Measurements from ENCODE around the gene PRRX2.
"Not testable (repeated sequence)": the region's sequence is repeated elsewhere in the genome, so short reads cannot be mapped to it uniquely, and the experiment has no call there.

The PRRX2 gene

DNA sequence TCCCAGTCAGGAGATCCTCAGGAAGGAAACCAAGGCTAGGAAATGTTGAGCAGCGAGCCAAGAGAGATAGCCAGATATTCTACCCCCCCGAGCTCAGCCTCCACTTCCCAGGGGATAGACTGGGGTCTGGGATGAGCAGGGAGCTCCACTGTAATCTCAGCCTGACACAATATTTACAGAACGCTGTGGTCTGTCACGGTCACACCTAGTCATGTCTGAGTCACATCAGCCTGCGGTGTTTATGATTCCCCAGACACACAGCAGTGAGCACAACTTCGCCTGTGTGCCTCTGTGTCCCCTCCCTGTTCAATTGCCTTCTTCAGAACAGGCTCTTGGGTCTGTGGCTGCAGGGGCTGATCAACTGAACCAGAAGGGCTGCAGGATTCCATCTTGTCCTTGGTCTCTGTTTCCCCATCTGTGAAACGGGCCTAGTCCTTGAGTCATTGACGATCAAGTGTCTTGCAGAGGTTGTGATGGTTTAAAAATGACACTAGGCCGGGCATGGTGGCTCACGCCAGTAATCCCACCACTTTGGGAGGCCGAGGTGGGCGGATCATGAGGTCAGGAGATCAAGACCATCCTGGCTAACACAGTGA lies 8.6 kb upstream of the PRRX2 start:
- Histone ChIP-seq H3F3A (ENCODE audit: insufficient read depth, low read length) (no peaks in the 10 kb centered on the region), H3K9ac (ENCODE audit: low read length) (no peak overlapping the region), H3K36me3 (ENCODE audit: insufficient read depth, low read length) (no peaks in the 10 kb centered on the region), H3K27me3 (ENCODE audit: insufficient read depth, low read length) (0 out of 2 replicates have a peak, but pooled peaks cover 3% of the 10 kb centered on the region), H3K4me2 (ENCODE audit: low read length) (no peak overlapping the region), H3K27ac (ENCODE audit: low read depth, low read length, poor library complexity, severe bottlenecking) (no peak overlapping the region), H3K9me2 (ENCODE audit: low read depth, low read length) (no peaks in the 10 kb centered on the region), H3K4me3 (ENCODE audit: low read depth, low read length, poor library complexity, severe bottlenecking) (no peak overlapping the region), H3K4me1 (ENCODE audit: insufficient read depth, low read length, severe bottlenecking) (no peaks in the 10 kb centered on the region), H2AFZ (ENCODE audit: low read length) (no peak overlapping the region), H3K79me2 (ENCODE audit: insufficient read depth, low read length) (no peaks in the 10 kb centered on the region), H4K20me1 (ENCODE audit: insufficient read depth, low read length) (no peaks in the 10 kb centered on the region), H3K9me3 (ENCODE audit: low read length) (no peaks in the 10 kb centered on the region)
- TF ChIP-seq EZH2 (IDR thresholded peaks at IDR 0.05; ENCODE audit: borderline replicate concordance, low read length): no peak
- TF ChIP-seq, protein P1, sequence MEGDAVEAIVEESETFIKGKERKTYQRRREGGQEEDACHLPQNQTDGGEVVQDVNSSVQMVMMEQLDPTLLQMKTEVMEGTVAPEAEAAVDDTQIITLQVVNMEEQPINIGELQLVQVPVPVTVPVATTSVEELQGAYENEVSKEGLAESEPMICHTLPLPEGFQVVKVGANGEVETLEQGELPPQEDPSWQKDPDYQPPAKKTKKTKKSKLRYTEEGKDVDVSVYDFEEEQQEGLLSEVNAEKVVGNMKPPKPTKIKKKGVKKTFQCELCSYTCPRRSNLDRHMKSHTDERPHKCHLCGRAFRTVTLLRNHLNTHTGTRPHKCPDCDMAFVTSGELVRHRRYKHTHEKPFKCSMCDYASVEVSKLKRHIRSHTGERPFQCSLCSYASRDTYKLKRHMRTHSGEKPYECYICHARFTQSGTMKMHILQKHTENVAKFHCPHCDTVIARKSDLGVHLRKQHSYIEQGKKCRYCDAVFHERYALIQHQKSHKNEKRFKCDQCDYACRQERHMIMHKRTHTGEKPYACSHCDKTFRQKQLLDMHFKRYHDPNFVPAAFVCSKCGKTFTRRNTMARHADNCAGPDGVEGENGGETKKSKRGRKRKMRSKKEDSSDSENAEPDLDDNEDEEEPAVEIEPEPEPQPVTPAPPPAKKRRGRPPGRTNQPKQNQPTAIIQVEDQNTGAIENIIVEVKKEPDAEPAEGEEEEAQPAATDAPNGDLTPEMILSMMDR (IDR thresholded peaks at IDR 0.05; ENCODE audit: low read length): no peak

DNA sequence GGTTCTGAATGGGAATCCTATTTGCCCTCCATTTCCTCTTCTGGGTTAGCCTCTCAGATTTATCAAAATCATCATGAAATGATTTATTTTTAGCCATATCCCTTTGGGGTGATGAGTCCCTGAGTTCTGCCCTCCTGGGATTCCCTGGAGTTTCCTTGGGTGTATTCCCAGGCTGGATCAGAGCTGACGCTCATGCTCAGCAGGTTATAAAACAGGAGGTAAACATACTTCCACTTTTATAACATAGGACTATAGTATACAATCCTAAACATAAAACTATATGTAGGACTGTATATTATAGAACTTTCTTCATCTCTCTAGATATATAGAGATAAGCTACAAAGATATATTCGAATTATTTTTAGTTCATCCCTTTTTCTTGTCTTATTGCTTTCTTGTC lies 4.4 kb upstream of the PRRX2 start:
- no peaks in the 10 kb centered on the region for H3K4me1 ChIP-seq (ENCODE audit: insufficient read depth, low read length, severe bottlenecking)
- no peak overlapping the region for H2AFZ ChIP-seq (ENCODE audit: low read length)
- no peaks in the 10 kb centered on the region for H3K36me3 ChIP-seq (ENCODE audit: insufficient read depth, low read length)
- no peaks in the 10 kb centered on the region for H3K79me2 ChIP-seq (ENCODE audit: insufficient read depth, low read length)
- H3K27me3 ChIP-seq (ENCODE audit: insufficient read depth, low read length): peaks cover 6% of the 10 kb centered on the region; the same call in 1 of the 2 replicates
- H3F3A ChIP-seq (ENCODE audit: insufficient read depth, low read length): no peaks in the 10 kb centered on the region
- H3K9me3 ChIP-seq (ENCODE audit: low read length): no peaks in the 10 kb centered on the region
- TF ChIP-seq, protein P1 (IDR thresholded peaks at IDR 0.05; ENCODE audit: low read length): no peak
- no peak overlapping the region for H3K9ac ChIP-seq (ENCODE audit: low read length)
- H3K27ac ChIP-seq (ENCODE audit: low read depth, low read length, poor library complexity, severe bottlenecking): no peak overlapping the region
- no peak overlapping the region for H3K4me2 ChIP-seq (ENCODE audit: low read length)
- no peak overlapping the region for H3K4me3 ChIP-seq (ENCODE audit: low read depth, low read length, poor library complexity, severe bottlenecking)
- no peaks in the 10 kb centered on the region for H3K9me2 ChIP-seq (ENCODE audit: low read depth, low read length)
- no peaks in the 10 kb centered on the region for H4K20me1 ChIP-seq (ENCODE audit: insufficient read depth, low read length)

DNA sequence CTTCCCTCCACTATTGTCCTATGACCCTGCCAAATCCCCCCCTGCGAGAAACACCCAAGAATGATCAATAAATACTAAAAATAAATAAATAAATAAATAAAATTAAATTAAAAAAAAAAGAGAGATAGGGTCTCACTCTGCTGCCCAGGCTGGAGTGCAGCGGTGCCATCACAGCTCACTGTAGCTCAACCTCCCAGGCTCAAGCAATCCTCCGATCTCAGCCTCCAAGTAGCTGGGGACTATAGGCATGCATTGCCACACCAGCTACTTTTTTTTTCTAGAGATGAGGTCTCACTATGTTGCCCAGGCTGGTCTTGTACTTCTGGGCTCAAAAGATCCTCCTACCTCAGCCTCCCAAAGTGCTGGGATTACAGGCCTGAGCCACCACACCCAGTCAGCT lies 3.2 kb upstream of the PRRX2 start:
- H3K4me1 ChIP-seq (ENCODE audit: insufficient read depth, low read length, severe bottlenecking); H3K9me2 ChIP-seq (ENCODE audit: low read depth, low read length); H3K79me2 ChIP-seq (ENCODE audit: insufficient read depth, low read length); H3F3A ChIP-seq (ENCODE audit: insufficient read depth, low read length); H3K27me3 ChIP-seq (ENCODE audit: insufficient read depth, low read length); H3K9ac ChIP-seq (ENCODE audit: low read length); H4K20me1 ChIP-seq (ENCODE audit: insufficient read depth, low read length); H2AFZ ChIP-seq (ENCODE audit: low read length); H3K4me3 ChIP-seq (ENCODE audit: low read depth, low read length, poor library complexity, severe bottlenecking); H3K4me2 ChIP-seq (ENCODE audit: low read length); H3K36me3 ChIP-seq (ENCODE audit: insufficient read depth, low read length); H3K9me3 ChIP-seq (ENCODE audit: low read length); H3K27ac ChIP-seq (ENCODE audit: low read depth, low read length, poor library complexity, severe bottlenecking): not testable (repeated sequence)

DNA sequence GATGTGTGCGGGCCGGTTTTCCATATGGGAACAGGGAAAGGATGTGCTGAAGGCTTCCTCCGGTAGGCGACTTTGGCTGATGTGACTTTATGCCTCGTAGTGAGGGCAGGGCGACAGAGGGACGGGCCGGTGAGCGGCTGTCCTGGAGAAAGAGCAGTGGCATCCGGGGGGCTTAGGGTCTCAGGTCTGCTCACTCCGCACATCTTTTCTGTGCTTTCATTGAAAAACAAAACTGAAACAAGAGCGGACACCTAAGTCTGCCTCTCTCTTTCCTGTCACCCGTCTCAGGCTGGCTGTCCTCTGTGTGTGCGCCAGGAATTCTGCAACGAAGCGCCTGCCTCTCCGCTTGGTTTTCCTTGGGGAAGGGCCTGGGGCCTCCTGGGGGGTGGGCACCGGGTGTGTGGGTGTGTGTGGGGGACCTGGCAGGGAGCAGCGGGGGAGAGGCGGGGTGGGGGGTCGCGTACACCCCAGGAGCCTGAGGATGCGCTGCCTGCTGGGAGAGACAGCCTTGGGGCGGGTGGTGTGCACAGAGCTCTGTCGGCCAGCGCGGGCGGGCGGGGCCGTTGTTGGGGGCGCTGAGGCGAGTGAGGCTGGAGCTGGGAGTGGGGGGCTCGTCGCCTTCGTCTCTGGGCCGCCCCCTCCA lies 580 bp upstream of the PRRX2 start:
- H3K9me2 ChIP-seq (ENCODE audit: low read depth, low read length): no peaks in the 10 kb centered on the region
- H3K4me3 ChIP-seq (ENCODE audit: low read depth, low read length, poor library complexity, severe bottlenecking): no peak overlapping the region
- no peaks in the 10 kb centered on the region for H3F3A ChIP-seq (ENCODE audit: insufficient read depth, low read length)
- no peak overlapping the region for H3K9ac ChIP-seq (ENCODE audit: low read length)
- no peak overlapping the region for H3K4me2 ChIP-seq (ENCODE audit: low read length)
- H3K36me3 ChIP-seq (ENCODE audit: insufficient read depth, low read length): no peaks in the 10 kb centered on the region
- no peak overlapping the region for H3K27ac ChIP-seq (ENCODE audit: low read depth, low read length, poor library complexity, severe bottlenecking)
- H3K79me2 ChIP-seq (ENCODE audit: insufficient read depth, low read length): no peaks in the 10 kb centered on the region
- H3K27me3 ChIP-seq (ENCODE audit: insufficient read depth, low read length): peaks cover 3% of the 10 kb centered on the region; the same call in 1 of the 2 replicates
- H3K4me1 ChIP-seq (ENCODE audit: insufficient read depth, low read length, severe bottlenecking): no peaks in the 10 kb centered on the region
- no peak overlapping the region for H2AFZ ChIP-seq (ENCODE audit: low read length)
- TF ChIP-seq, protein P1 (IDR thresholded peaks at IDR 0.05; ENCODE audit: low read length): no peak
- no peak for TF ChIP-seq EZH2 (IDR thresholded peaks at IDR 0.05; ENCODE audit: borderline replicate concordance, low read length)
- no peaks in the 10 kb centered on the region for H3K9me3 ChIP-seq (ENCODE audit: low read length)
- H4K20me1 ChIP-seq (ENCODE audit: insufficient read depth, low read length): no peaks in the 10 kb centered on the region

Measured in OCI-LY1 (cell line).